Measurements from ENCODE around the gene ELMO1.

DNA sequence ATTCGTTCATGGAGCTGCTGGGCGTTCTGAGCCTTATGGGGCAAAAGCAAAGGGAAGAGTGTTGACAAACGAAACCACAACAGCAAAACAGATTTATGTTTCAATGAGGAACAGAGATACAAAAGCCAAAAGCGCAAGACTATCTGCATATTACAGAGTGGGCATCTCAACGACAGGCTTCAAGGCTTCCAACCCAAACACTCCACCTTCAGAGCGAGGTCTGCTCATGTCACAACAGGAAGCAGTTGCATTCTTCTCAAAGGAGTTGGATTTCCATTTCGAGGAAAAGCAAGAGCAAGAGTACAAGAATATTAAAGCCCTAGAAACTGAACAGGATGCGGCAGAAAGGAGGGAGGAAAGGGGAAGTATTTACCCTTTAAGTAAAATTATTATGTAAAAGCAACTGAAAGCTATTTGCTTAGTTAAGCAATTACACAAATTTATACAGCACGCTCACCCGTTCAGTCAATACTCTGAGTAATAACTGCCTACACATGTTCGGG is 189.3 kb downstream of the ELMO1 start:
- TF ChIP-seq SPI1 (IDR thresholded peaks at IDR 0.05; ENCODE audit: borderline replicate concordance, insufficient read depth, low read depth, low read length) (no peak), SIX5 (IDR thresholded peaks at IDR 0.05; ENCODE audit: low read depth, low read length, severe bottlenecking) (no peak), ZZZ3 (IDR thresholded peaks at IDR 0.05; ENCODE audit: control insufficient read depth, insufficient read length, low read depth) (no peak), BACH1 (IDR thresholded peaks at IDR 0.05; ENCODE audit: borderline replicate concordance) (no peak), RELA (IDR thresholded peaks at IDR 0.05; ENCODE audit: borderline replicate concordance, partially characterized antibody) (no peak)
- TF ChIP-seq, protein P1, sequence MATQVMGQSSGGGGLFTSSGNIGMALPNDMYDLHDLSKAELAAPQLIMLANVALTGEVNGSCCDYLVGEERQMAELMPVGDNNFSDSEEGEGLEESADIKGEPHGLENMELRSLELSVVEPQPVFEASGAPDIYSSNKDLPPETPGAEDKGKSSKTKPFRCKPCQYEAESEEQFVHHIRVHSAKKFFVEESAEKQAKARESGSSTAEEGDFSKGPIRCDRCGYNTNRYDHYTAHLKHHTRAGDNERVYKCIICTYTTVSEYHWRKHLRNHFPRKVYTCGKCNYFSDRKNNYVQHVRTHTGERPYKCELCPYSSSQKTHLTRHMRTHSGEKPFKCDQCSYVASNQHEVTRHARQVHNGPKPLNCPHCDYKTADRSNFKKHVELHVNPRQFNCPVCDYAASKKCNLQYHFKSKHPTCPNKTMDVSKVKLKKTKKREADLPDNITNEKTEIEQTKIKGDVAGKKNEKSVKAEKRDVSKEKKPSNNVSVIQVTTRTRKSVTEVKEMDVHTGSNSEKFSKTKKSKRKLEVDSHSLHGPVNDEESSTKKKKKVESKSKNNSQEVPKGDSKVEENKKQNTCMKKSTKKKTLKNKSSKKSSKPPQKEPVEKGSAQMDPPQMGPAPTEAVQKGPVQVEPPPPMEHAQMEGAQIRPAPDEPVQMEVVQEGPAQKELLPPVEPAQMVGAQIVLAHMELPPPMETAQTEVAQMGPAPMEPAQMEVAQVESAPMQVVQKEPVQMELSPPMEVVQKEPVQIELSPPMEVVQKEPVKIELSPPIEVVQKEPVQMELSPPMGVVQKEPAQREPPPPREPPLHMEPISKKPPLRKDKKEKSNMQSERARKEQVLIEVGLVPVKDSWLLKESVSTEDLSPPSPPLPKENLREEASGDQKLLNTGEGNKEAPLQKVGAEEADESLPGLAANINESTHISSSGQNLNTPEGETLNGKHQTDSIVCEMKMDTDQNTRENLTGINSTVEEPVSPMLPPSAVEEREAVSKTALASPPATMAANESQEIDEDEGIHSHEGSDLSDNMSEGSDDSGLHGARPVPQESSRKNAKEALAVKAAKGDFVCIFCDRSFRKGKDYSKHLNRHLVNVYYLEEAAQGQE (IDR thresholded peaks at IDR 0.05; ENCODE audit: low read depth, low read length) = no peak
- TF ChIP-seq, protein P2, sequence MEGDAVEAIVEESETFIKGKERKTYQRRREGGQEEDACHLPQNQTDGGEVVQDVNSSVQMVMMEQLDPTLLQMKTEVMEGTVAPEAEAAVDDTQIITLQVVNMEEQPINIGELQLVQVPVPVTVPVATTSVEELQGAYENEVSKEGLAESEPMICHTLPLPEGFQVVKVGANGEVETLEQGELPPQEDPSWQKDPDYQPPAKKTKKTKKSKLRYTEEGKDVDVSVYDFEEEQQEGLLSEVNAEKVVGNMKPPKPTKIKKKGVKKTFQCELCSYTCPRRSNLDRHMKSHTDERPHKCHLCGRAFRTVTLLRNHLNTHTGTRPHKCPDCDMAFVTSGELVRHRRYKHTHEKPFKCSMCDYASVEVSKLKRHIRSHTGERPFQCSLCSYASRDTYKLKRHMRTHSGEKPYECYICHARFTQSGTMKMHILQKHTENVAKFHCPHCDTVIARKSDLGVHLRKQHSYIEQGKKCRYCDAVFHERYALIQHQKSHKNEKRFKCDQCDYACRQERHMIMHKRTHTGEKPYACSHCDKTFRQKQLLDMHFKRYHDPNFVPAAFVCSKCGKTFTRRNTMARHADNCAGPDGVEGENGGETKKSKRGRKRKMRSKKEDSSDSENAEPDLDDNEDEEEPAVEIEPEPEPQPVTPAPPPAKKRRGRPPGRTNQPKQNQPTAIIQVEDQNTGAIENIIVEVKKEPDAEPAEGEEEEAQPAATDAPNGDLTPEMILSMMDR (IDR thresholded peaks at IDR 0.05 in 2 of 3, conservative IDR thresholded peaks at IDR 0.05 in 1 of 3; ENCODE audit: control insufficient read depth in 2 of 3, extremely low read depth in 1 of 3, insufficient read depth in 1 of 3, low read depth in 3 of 3, low read length in 3 of 3) = no peak
- TF ChIP-seq, protein P3, sequence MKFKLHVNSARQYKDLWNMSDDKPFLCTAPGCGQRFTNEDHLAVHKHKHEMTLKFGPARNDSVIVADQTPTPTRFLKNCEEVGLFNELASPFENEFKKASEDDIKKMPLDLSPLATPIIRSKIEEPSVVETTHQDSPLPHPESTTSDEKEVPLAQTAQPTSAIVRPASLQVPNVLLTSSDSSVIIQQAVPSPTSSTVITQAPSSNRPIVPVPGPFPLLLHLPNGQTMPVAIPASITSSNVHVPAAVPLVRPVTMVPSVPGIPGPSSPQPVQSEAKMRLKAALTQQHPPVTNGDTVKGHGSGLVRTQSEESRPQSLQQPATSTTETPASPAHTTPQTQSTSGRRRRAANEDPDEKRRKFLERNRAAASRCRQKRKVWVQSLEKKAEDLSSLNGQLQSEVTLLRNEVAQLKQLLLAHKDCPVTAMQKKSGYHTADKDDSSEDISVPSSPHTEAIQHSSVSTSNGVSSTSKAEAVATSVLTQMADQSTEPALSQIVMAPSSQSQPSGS (IDR thresholded peaks at IDR 0.05; ENCODE audit: low read length) = no peak
- TF ChIP-seq, protein P4, sequence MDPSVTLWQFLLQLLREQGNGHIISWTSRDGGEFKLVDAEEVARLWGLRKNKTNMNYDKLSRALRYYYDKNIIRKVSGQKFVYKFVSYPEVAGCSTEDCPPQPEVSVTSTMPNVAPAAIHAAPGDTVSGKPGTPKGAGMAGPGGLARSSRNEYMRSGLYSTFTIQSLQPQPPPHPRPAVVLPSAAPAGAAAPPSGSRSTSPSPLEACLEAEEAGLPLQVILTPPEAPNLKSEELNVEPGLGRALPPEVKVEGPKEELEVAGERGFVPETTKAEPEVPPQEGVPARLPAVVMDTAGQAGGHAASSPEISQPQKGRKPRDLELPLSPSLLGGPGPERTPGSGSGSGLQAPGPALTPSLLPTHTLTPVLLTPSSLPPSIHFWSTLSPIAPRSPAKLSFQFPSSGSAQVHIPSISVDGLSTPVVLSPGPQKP (IDR thresholded peaks at IDR 0.05; ENCODE audit: low read depth, low read length) = no peak

Measured in GM12878 (cell line).